NCI-H510A (cell line): Measurements from ENCODE around the gene KIF26B.

Experiments
- DNase-seq: peaks from one replicate; lab custom pipeline; 2025; lab: John Stamatoyannopoulos, UW

KIF26B gene

GRCh38 chr1:245571815-245572294 lies 417.1 kb downstream of the KIF26B start:
- no peak for DNase-seq

- DNase-seq: no peak
Observed at GRCh38 chr1:245572709-245573108, 417.9 kb downstream of the KIF26B start.

- DNase-seq: no peak
Observed at GRCh38 chr1:245575710-245576109, 420.9 kb downstream of the KIF26B start.

- no peak for DNase-seq
Observed at GRCh38 chr1:245576323-245576722, 421.5 kb downstream of the KIF26B start.

- DNase-seq: no peak
Observed at GRCh38 chr1:245577191-245578157, 422.7 kb downstream of the KIF26B start.

GRCh38 chr1:245578308-245578707 lies 423.5 kb downstream of the KIF26B start:
- no peak for DNase-seq

- no peak for DNase-seq
Observed at GRCh38 chr1:245578771-245579170, 424.0 kb downstream of the KIF26B start.

- DNase-seq: no peak
Observed at GRCh38 chr1:245579881-245580280, 425.1 kb downstream of the KIF26B start.

- DNase-seq: no peak
Observed at GRCh38 chr1:245580651-245581050, 425.9 kb downstream of the KIF26B start.

- DNase-seq: peak; percentile 52
Observed at GRCh38 chr1:245582026-245582425, 427.2 kb downstream of the KIF26B start.

- no peak for DNase-seq
Observed at GRCh38 chr1:245583081-245583480, 428.3 kb downstream of the KIF26B start.

GRCh38 chr1:245583575-245584330 lies 429.0 kb downstream of the KIF26B start:
- DNase-seq: no peak

- no peak for DNase-seq
Observed at GRCh38 chr1:245585252-245585959, 430.6 kb downstream of the KIF26B start.

- DNase-seq: no peak
Observed at GRCh38 chr1:245587435-245588115, 432.8 kb downstream of the KIF26B start.

- no peak for DNase-seq
Observed at GRCh38 chr1:245588116-245588639, 433.4 kb downstream of the KIF26B start.

GRCh38 chr1:245589316-245589715 lies 434.5 kb downstream of the KIF26B start:
- no peak for DNase-seq

- no peak for DNase-seq
Observed at GRCh38 chr1:245589906-245590305, 435.1 kb downstream of the KIF26B start.

- DNase-seq: no peak
Observed at GRCh38 chr1:245590726-245591125, 435.9 kb downstream of the KIF26B start.

GRCh38 chr1:245591346-245592188 lies 436.8 kb downstream of the KIF26B start:
- no peak for DNase-seq

- DNase-seq: no peak
Observed at GRCh38 chr1:245592189-245592460, 437.3 kb downstream of the KIF26B start.
